Measurements from ENCODE around the gene ARID5A.
A peak's percentile ranks its signal among the peaks of the same experiment; 100 is the strongest.

- TF ChIP-seq CTCF (IDR thresholded peaks at IDR 0.05) (peak; percentile 50), EZH2 (IDR thresholded peaks at IDR 0.05; ENCODE audit: borderline replicate concordance, insufficient read depth, low read depth, low read length, poor library complexity, severe bottlenecking) (no peak)
These were observed 9.1 kb upstream of the ARID5A start for GRCh38 chr2:96527286-96528005.

All from B cell (primary cell).